ENCODE results near the gene RAB37.

DNA sequence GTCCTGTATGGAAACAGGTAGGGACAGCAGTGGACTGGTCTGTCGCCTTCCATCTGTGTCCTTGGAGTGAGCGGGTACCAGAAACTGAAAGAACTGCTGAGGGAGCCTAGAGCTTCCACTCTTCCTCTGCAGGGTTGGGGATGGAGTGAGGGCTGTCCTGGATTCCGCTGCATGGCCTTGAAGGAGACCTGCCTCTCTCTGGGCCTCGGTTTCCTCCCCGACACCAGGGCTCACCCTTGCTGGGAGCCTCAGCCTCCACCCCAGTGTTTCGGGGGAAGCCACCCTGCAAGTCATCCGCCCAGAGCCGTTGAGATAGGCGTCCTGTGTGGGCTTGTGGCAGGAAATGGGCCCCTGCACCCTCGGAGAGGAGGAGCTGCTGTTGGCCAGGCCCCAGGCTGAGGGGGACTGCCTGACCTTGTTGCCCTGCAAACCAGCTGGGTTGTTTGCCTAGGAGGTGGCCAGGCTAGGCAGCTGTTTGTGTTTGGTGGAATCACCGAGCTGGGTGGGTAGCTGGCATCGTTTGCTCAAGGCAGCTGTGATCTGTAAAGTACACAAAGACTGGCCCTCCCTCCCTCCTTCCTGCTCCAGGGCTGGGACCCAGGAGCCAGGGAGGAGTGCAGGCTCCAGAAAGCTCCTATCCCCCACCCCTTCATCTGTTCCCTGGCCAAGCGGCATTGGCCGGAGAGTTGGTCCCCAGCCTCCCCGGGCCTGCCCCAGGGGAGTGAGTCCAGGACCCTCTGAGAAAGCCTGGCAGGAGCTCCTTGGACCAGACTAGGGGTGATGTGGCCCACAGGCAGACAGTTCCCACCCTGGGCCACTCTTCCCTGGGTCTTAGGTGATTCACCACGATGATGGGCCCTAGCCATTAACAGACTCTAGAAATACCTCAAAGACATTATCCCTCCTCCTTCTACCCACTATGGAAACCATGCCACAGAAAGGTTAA, 1.3 kb downstream of the RAB37 start:
- TF ChIP-seq, protein P1, sequence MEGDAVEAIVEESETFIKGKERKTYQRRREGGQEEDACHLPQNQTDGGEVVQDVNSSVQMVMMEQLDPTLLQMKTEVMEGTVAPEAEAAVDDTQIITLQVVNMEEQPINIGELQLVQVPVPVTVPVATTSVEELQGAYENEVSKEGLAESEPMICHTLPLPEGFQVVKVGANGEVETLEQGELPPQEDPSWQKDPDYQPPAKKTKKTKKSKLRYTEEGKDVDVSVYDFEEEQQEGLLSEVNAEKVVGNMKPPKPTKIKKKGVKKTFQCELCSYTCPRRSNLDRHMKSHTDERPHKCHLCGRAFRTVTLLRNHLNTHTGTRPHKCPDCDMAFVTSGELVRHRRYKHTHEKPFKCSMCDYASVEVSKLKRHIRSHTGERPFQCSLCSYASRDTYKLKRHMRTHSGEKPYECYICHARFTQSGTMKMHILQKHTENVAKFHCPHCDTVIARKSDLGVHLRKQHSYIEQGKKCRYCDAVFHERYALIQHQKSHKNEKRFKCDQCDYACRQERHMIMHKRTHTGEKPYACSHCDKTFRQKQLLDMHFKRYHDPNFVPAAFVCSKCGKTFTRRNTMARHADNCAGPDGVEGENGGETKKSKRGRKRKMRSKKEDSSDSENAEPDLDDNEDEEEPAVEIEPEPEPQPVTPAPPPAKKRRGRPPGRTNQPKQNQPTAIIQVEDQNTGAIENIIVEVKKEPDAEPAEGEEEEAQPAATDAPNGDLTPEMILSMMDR (tag by site-specific recombination; IDR thresholded peaks at IDR 0.05), result no peak
- TF ChIP-seq ZNF707 (tag by site-specific recombination; IDR thresholded peaks at IDR 0.05) (no peak), MYNN (tag by site-specific recombination; IDR thresholded peaks at IDR 0.05; ENCODE audit: borderline replicate concordance) (no peak)
- TF ChIP-seq, protein P2, sequence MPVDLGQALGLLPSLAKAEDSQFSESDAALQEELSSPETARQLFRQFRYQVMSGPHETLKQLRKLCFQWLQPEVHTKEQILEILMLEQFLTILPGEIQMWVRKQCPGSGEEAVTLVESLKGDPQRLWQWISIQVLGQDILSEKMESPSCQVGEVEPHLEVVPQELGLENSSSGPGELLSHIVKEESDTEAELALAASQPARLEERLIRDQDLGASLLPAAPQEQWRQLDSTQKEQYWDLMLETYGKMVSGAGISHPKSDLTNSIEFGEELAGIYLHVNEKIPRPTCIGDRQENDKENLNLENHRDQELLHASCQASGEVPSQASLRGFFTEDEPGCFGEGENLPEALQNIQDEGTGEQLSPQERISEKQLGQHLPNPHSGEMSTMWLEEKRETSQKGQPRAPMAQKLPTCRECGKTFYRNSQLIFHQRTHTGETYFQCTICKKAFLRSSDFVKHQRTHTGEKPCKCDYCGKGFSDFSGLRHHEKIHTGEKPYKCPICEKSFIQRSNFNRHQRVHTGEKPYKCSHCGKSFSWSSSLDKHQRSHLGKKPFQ (tag by site-specific recombination; IDR thresholded peaks at IDR 0.05), result no peak

Data from HEK293 (cell line).